NCI-H510A treated with DMSO at 0.1 percent for 48 hours (cell line): ENCODE measurements around the gene DIMT1.
A peak's percentile ranks its signal among the peaks of the same experiment; 100 is the strongest.

ENCODE experiments used
- DNase-seq: peaks from one replicate; lab custom pipeline; 2025; lab: John Stamatoyannopoulos, UW

The DIMT1 gene

DNA sequence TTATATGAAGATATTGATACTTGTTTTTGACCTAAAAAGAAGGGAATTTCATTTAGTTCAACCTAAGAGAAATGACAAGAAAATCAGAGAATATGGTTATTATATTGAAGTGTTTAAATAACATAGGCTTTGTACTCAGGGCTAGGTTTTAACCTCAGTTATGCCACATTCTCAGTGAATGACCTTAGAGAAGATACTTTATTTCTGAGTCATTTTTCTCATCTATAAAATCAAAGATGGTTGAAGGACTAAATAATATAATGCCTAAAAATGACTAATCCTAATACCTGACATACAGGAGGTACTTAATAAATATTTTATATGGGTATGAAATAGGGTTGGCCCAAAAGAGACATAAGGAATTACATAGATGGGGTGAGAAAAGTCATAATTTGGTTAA lies 32.3 kb downstream of the DIMT1 start:
- DNase-seq, result no peak

DNA sequence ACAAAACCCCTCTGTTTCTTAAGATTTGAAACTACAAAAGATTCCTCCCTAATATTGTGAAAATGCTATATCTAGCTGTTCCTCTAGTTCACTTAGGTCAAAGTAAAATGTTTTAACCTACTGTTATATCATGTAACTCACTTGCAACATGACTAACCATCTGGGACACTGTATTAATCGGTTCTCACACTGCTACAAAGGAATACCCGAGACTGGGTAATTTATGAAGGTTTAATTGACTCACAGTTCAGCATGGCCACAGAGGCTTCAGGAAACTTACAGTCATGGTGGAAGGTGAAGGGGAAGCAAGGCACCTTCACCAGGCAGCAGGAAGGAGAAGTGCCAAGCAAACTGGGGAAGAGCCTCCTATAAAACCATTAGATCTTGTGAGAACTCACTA lies 34.7 kb downstream of the DIMT1 start:
- no peak for DNase-seq

DNA sequence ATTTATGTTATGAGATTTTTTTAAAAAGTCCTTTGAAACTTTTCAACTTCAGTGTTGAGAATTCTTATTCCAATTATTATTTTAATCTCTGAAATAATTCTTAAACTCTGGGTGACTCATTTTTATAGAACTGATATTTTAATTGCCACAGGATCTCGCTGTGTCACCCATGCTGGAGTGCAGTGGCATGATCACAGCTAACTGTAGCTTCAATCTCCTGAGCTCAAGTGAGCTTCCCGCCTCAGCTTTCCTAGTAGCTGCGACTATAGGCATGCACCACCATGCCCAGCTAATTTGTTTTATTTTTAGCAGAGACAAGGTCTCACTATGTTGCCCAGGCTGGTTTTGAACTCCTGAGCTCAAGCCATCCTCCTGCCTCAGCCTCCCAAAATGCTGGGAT lies 41.0 kb downstream of the DIMT1 start:
- DNase-seq, result no peak

DNA sequence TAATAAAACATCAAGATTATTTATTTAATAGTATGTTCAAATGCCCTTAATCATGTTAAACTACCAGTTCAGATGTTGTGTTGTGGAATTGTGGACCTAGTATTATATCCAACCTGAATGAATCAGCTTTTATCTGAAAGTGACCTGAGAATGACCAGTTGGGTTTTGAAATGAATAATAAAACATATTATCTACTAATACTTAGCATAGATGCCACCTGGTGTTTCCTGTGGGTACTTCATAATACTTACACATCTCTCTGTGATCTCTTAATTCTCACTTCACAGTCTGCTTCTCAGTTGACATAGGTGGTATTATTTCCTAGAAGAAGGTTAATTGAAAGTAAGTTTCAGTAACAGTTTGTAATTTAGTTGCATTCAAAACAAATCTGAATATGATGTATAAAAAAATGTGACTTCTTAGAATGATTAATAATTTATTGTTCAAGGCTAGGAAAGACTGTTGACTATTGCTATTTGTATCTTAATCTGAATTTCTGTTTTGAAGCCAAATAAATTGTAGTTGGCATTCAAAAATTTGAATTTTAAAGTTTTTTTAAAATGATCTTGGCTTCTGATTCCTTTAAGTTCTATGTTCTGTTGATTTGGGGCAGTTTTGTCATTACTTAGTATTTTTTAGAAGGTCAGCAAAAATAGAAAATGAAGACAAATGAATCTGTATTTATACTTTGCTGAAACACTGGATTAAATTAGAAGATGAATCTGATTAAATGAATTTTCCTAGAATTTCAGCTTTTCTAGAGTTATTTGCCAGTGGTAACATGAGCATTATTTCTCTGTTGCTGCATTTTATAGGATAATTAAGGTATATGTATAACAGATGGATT lies 49.5 kb downstream of the DIMT1 start:
- peak; percentile 26 for DNase-seq

DNA sequence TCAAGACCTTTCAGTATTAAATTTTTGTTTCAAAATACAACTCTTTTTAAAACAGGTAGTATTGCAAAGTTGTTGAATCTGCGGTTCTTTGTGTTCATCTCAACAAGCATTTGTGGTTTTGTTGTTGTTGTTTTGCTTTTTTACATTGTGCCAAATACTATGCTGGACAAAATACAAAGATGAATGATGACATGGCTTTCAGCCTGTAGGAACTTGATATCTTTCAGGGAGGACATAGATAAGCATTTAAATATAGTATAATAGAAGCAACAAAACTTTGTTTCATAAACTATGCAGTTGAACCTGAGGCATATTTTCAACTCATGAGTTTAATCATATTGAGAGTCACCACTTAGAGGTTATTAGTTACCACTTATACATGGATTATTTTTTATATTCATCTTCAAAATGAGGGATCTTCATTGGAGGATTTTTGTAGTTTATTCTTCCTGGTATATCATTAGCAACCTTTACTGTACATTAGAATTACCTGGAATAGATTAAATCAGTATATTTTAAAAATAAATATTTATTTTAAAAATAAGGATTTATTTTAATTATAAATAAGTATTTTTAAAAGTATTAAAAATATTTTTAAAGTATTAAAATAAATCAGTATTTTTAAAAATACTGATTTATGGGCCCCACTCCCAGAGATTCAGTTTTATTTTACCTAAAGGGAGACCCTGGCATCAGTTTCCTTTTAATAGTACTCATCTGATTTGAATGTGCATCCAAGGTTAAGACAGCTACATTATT lies 54.8 kb downstream of the DIMT1 start:
- no peak for DNase-seq

DNA sequence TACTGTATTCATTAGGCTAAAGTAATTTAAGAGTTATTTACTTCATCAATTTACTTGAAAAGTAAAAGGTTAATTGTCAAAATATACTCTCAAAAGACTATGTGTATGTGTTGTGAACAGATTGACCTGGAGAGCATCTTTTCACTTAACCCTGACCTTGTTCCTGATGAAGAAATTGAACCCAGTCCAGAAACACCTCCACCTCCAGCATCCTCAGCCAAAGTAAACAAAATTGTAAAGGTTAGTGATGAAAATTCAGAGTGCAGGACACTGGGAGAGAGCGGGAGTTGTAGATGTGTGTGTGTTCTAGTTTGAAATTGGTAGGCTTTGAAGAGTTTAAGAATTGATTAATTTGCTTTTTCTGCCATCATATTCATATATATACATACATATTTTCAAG lies 55.8 kb downstream of the DIMT1 start:
- DNase-seq, result no peak

DNA sequence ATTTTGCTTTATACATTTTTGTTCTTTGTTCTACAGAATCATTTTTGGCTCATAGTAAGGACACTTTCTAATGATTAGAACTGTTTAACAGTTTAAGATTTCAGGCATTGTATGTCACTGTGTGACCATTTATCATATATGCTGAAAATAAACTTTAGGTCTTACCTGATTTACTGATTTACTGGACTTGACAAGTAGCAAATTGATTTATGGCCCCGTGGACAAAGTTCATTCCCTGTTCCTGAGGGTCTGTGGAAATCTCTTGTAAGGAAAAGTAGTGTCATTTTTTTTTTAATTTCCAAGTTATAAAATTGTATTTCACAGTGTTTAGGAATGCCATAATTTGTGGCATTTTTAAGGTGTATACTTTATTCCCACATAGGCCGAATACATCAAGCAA lies 57.0 kb downstream of the DIMT1 start:
- no peak for DNase-seq

DNA sequence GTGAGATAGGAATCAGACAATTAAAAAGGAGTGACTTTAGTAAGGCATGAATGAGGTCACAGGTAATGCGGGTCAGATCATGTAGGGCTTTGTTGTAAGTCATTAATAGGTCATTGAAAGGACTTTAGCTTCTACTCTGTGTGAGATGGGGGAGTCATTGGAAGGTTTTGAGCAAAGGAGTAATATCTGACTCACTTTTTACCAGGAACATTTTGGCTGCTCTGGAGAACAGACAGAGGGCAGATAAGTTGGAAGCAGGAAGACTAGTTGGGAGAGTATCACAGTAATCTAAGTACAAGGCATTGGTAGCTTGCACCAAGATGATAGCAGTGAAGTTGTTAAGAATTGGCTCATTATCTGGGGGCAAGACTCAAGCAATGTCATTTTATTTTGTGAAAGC lies 60.3 kb downstream of the DIMT1 start:
- DNase-seq, result no peak

DNA sequence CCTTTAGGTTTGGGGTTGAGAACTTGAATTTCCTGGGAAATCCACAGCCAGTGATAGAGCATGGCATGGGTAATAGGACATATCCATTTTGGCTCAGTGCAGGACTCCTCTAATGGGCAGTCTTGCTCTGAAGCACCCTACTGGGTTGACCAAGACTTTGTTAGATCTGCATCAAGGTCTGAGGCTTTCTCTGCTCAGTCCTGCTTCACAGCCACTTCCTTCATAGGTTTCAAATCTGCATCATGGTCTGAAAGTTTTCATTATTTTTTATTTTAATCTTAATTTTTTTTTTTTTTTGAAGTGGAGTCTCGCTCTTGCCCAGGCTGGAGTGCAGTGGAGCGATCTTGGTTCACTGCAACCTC lies 61.2 kb downstream of the DIMT1 start:
- no peak for DNase-seq

DNA sequence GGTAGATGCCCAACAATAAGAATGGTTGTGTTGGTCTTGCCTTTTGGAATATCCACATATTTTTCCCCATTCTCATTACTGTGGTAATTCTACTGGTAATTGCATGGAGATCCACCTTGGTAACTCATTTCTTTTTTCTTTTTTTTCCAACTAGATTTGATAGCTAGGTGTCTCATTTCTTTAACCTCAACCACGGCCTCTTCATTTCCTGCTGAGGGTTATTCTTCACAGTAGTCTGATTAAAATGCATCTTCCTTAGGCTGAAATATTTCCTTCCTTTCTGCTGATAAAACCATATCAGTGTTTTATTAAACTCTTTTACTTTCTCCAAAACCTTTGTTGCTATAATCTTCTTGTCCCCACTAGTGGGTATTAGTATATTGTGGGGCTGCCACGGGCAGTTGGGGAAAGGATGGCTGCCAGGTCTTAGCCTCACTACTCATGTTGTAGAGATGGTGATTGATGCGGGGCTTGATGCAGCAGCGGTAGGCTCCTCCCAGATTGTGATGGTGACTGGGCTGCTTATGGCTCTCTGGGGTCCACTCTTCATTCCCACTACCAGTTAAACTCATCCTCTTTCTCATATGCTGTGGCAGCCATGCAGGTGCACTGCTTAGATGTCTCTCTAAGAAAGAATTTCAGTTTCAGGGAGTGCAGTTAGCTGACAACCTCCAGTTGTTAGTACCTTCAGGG lies 61.8 kb downstream of the DIMT1 start:
- no peak for DNase-seq

DNA sequence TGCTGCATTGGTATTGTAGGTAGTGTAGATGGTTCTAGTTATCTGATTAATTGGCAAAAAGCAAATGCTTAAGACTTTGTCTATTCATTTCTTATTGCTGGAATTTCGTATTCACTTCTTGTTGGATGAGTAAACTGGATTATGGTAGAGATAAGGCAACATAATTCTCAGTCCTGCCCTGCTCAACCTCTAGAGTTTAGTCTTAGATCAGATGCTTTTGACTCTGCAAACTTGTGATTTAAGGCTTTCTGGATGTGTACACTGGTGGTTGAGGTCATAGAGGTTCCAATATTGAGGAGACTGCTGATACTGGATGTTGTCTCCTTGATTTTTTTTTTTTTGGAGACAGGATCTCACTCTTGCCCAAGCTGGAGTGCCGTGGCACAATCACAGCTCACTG lies 62.7 kb downstream of the DIMT1 start:
- no peak for DNase-seq

DNA sequence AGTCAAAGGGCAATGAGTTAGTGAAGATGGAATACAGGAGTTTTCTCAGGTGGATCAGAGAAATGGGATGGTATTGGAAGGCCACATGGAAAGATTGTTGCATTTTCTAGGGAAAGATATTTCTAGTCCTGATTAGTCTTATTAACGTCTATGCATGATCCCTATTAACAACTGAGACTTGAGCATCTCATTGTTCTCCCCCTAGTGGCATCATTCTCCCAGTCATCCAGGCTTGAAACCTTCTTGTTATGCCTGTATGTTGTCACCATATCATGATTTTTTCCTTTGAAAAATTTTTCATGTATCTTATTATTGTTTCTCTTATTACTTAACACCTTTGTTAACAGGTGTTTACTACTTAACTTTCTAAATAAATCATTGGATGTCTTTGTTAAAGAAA lies 63.3 kb downstream of the DIMT1 start:
- DNase-seq, result no peak
